HG02981 (cell line): ENCODE data around the gene EBI3.
"Not testable (repeated sequence)": the region's sequence is repeated elsewhere in the genome, so short reads cannot be mapped to it uniquely, and the experiment has no call there.

Experiments used
- ATAC-seq: cut with Tn5 transposase; IDR thresholded peaks from one replicate; pipeline ENCODE4 v1.9.1; 2021; ENCODE audit warnings: mild to moderate bottlenecking, moderate library complexity; ENCODE audit not compliant: unreplicated experiment

Gene EBI3

GRCh38 chr19:4199699-4200293 lies 29.5 kb upstream of the EBI3 start:
- no peak for ATAC-seq

GRCh38 chr19:4200940-4201542 lies 28.3 kb upstream of the EBI3 start:
- ATAC-seq, result no peak

- ATAC-seq, result no peak
These were observed 27.5 kb upstream of the EBI3 start for GRCh38 chr19:4201798-4202197.

- no peak for ATAC-seq
These were observed 22.4 kb upstream of the EBI3 start for GRCh38 chr19:4206818-4207484.

- no peak for ATAC-seq
These were observed 20.8 kb upstream of the EBI3 start for GRCh38 chr19:4208385-4209094.

- ATAC-seq, result no peak
These were observed 19.1 kb upstream of the EBI3 start for GRCh38 chr19:4210166-4210731.

- ATAC-seq, result no peak
These were observed 16.2 kb upstream of the EBI3 start for GRCh38 chr19:4213116-4213515.

- ATAC-seq, result no peak
These were observed 13.5 kb upstream of the EBI3 start for GRCh38 chr19:4215807-4216206.

- ATAC-seq, result no peak
These were observed 12.5 kb upstream of the EBI3 start for GRCh38 chr19:4216846-4217245.

- no peak for ATAC-seq
These were observed 11.7 kb upstream of the EBI3 start for GRCh38 chr19:4217429-4218264.

- not testable (repeated sequence) for ATAC-seq
These were observed 10.8 kb upstream of the EBI3 start for GRCh38 chr19:4218523-4218922.

- ATAC-seq, result no peak
These were observed 9.1 kb upstream of the EBI3 start for GRCh38 chr19:4220188-4220587.

GRCh38 chr19:4224470-4224869 lies 4.9 kb upstream of the EBI3 start:
- ATAC-seq, result no peak

GRCh38 chr19:4225885-4226284 lies 3.4 kb upstream of the EBI3 start:
- no peak for ATAC-seq

- no peak for ATAC-seq
These were observed 1.6 kb upstream of the EBI3 start for GRCh38 chr19:4227771-4228170.

GRCh38 chr19:4228765-4229178 lies 551 bp upstream of the EBI3 start:
- no peak for ATAC-seq

- not testable (repeated sequence) for ATAC-seq
These were observed 914 bp downstream of the EBI3 start for GRCh38 chr19:4230237-4230636.

- not testable (repeated sequence) for ATAC-seq
These were observed 2.2 kb downstream of the EBI3 start for GRCh38 chr19:4231521-4231920.

- not testable (repeated sequence) for ATAC-seq
These were observed 2.8 kb downstream of the EBI3 start for GRCh38 chr19:4232139-4232538.

GRCh38 chr19:4232614-4233281 lies 3.4 kb downstream of the EBI3 start:
- ATAC-seq, result no peak
